ENCODE measurements around the gene NLRC3.

The NLRC3 gene

GRCh38 chr16:3534126-3534525 is 43.1 kb downstream of the NLRC3 start:
- TF ChIP-seq REST (IDR thresholded peaks at IDR 0.05; ENCODE audit: low read depth) (no peak), TEAD4 (IDR thresholded peaks at IDR 0.05) (no peak), MAX (IDR thresholded peaks at IDR 0.05) (no peak), TCF12 (IDR thresholded peaks at IDR 0.05; ENCODE audit: low read depth) (no peak), YY1 (IDR thresholded peaks at IDR 0.05; ENCODE audit: low read depth) (no peak), EP300 (IDR thresholded peaks at IDR 0.05; ENCODE audit: borderline replicate concordance) (no peak), USF1 (IDR thresholded peaks at IDR 0.05) (no peak), CEBPB (IDR thresholded peaks at IDR 0.05) (no peak), CREB1 (IDR thresholded peaks at IDR 0.05; ENCODE audit: low read depth) (no peak), RAD21 (IDR thresholded peaks at IDR 0.05; ENCODE audit: low read depth) (no peak), TAF1 (IDR thresholded peaks at IDR 0.05; ENCODE audit: low read depth) (no peak), EGR1 (IDR thresholded peaks at IDR 0.05) (no peak), FOXM1 (IDR thresholded peaks at IDR 0.05; ENCODE audit: borderline replicate concordance, low read depth) (no peak), NFIC (IDR thresholded peaks at IDR 0.05) (no peak), ZBTB7A (IDR thresholded peaks at IDR 0.05; ENCODE audit: low read depth) (no peak)

GRCh38 chr16:3532741-3533140 is 44.5 kb downstream of the NLRC3 start:
- TF ChIP-seq TCF12 (IDR thresholded peaks at IDR 0.05; ENCODE audit: low read depth), result no peak
- TF ChIP-seq EP300 (IDR thresholded peaks at IDR 0.05; ENCODE audit: borderline replicate concordance), result no peak
- TF ChIP-seq TAF1 (IDR thresholded peaks at IDR 0.05; ENCODE audit: low read depth), result no peak
- TF ChIP-seq MAX (IDR thresholded peaks at IDR 0.05), result no peak
- no peak for TF ChIP-seq FOXM1 (IDR thresholded peaks at IDR 0.05; ENCODE audit: borderline replicate concordance, low read depth)
- no peak for TF ChIP-seq YY1 (IDR thresholded peaks at IDR 0.05; ENCODE audit: low read depth)
- no peak for TF ChIP-seq EGR1 (IDR thresholded peaks at IDR 0.05)
- TF ChIP-seq REST (IDR thresholded peaks at IDR 0.05; ENCODE audit: low read depth), result no peak
- no peak for TF ChIP-seq CEBPB (IDR thresholded peaks at IDR 0.05)
- TF ChIP-seq USF1 (IDR thresholded peaks at IDR 0.05), result no peak
- no peak for TF ChIP-seq TEAD4 (IDR thresholded peaks at IDR 0.05)
- no peak for TF ChIP-seq NFIC (IDR thresholded peaks at IDR 0.05)
- no peak for TF ChIP-seq ZBTB7A (IDR thresholded peaks at IDR 0.05; ENCODE audit: low read depth)
- TF ChIP-seq CREB1 (IDR thresholded peaks at IDR 0.05; ENCODE audit: low read depth), result no peak
- no peak for TF ChIP-seq RAD21 (IDR thresholded peaks at IDR 0.05; ENCODE audit: low read depth)

GRCh38 chr16:3530371-3530914 is 46.8 kb downstream of the NLRC3 start:
- TF ChIP-seq EP300 (IDR thresholded peaks at IDR 0.05; ENCODE audit: borderline replicate concordance), result no peak
- no peak for TF ChIP-seq TCF12 (IDR thresholded peaks at IDR 0.05; ENCODE audit: low read depth)
- TF ChIP-seq YY1 (IDR thresholded peaks at IDR 0.05; ENCODE audit: low read depth), result no peak
- no peak for TF ChIP-seq TAF1 (IDR thresholded peaks at IDR 0.05; ENCODE audit: low read depth)
- TF ChIP-seq ZBTB7A (IDR thresholded peaks at IDR 0.05; ENCODE audit: low read depth), result no peak
- TF ChIP-seq NFIC (IDR thresholded peaks at IDR 0.05), result no peak
- no peak for TF ChIP-seq CREB1 (IDR thresholded peaks at IDR 0.05; ENCODE audit: low read depth)
- TF ChIP-seq CEBPB (IDR thresholded peaks at IDR 0.05), result no peak

GRCh38 chr16:3529175-3529574 is 48.0 kb downstream of the NLRC3 start:
- TF ChIP-seq CEBPB (IDR thresholded peaks at IDR 0.05), result no peak
- TF ChIP-seq FOXM1 (IDR thresholded peaks at IDR 0.05; ENCODE audit: borderline replicate concordance, low read depth), result no peak

GRCh38 chr16:3528406-3528805 is 48.8 kb downstream of the NLRC3 start:
- TF ChIP-seq REST (IDR thresholded peaks at IDR 0.05; ENCODE audit: low read depth) (no peak), USF1 (IDR thresholded peaks at IDR 0.05) (no peak), MAX (IDR thresholded peaks at IDR 0.05) (no peak), ZBTB7A (IDR thresholded peaks at IDR 0.05; ENCODE audit: low read depth) (no peak), YY1 (IDR thresholded peaks at IDR 0.05; ENCODE audit: low read depth) (no peak), TEAD4 (IDR thresholded peaks at IDR 0.05) (no peak), TAF1 (IDR thresholded peaks at IDR 0.05; ENCODE audit: low read depth) (no peak), EP300 (IDR thresholded peaks at IDR 0.05; ENCODE audit: borderline replicate concordance) (no peak), RAD21 (IDR thresholded peaks at IDR 0.05; ENCODE audit: low read depth) (no peak), TCF12 (IDR thresholded peaks at IDR 0.05; ENCODE audit: low read depth) (no peak), FOXM1 (IDR thresholded peaks at IDR 0.05; ENCODE audit: borderline replicate concordance, low read depth) (no peak), NFIC (IDR thresholded peaks at IDR 0.05) (no peak), CREB1 (IDR thresholded peaks at IDR 0.05; ENCODE audit: low read depth) (no peak), EGR1 (IDR thresholded peaks at IDR 0.05) (no peak), CEBPB (IDR thresholded peaks at IDR 0.05) (no peak)
